Activated CD8-positive, alpha-beta T cell treated with anti-CD3 and anti-CD28 coated beads for 36 hours (primary cell): Measurements from ENCODE around the gene ICAM2. TPM values are rescaled to one million over a fixed set of nuclear protein-coding genes. Genes with fewer than 3 reads are reported as not detected.

ENCODE experiments used
- ATAC-seq: fragments of 200-7000 bp; cut with Tn5 transposase; one replicate; pipeline ENCODE4 v1.10.0; 2021; ENCODE audit warnings: mild to moderate bottlenecking, moderate library complexity
- CTCF ChIA-PET: fragments of 350-600 bp; sonication (Branson Sonifier 250); formaldehyde crosslinking; loops from one replicate; lab custom pipeline; 2021; ENCODE audit warnings: antibody characterized with exemption; lab: Charles Lee
- POLR2A ChIA-PET: fragments of 350-600 bp; sonication (Branson Sonifier 250); formaldehyde crosslinking; loops from one replicate; lab custom pipeline; 2021; ENCODE audit warnings: antibody characterized with exemption; lab: Charles Lee
- DNase-seq: peaks from one replicate; pipeline ENCODE4 v3.0.0-alpha.2; 2020
- H3K27ac Mint-ChIP-seq: one replicate; pipeline ENCODE4 v1.8.0; 2021; ENCODE audit warnings: mild to moderate bottlenecking, mixed read lengths
- H3K27me3 Mint-ChIP-seq: one replicate; pipeline ENCODE4 v1.8.0; 2021; ENCODE audit warnings: mixed read lengths
- H3K36me3 Mint-ChIP-seq: one replicate; pipeline ENCODE4 v1.8.0; 2021; ENCODE audit warnings: low read depth, mixed read lengths
- H3K4me1 Mint-ChIP-seq: one replicate; pipeline ENCODE4 v1.8.0; 2021; ENCODE audit warnings: low read depth, mixed read lengths
- H3K4me3 Mint-ChIP-seq: one replicate; pipeline ENCODE4 v1.8.0; 2021; ENCODE audit warnings: mild to moderate bottlenecking, moderate library complexity, mixed read lengths
- H3K9me3 Mint-ChIP-seq: one replicate; pipeline ENCODE4 v1.8.0; 2021; ENCODE audit warnings: mixed read lengths
- intact Hi-C: fragments of 100-400 bp; cut with micrococcal nuclease; formaldehyde crosslinking; loops from one replicate; pipeline ENCODE4 v1.10.0; 2022
- total RNA-seq, 2 experiments: library from RNA; stranded (reverse); gene quantifications; one replicate each; pipeline ENCODE4 v1.2.3, GENCODE V29; 2021
- TF ChIP-seq, protein P1 (sequence below): fragments of 200-600 bp; IDR thresholded peaks from one replicate; pipeline ENCODE4 v1.8.0; 2022; ENCODE audit warnings: antibody characterized with exemption, mild to moderate bottlenecking

The ICAM2 gene
- total RNA-seq, 2 experiments from 2014 or later = 53.3 to 53.7 TPM

DNA sequence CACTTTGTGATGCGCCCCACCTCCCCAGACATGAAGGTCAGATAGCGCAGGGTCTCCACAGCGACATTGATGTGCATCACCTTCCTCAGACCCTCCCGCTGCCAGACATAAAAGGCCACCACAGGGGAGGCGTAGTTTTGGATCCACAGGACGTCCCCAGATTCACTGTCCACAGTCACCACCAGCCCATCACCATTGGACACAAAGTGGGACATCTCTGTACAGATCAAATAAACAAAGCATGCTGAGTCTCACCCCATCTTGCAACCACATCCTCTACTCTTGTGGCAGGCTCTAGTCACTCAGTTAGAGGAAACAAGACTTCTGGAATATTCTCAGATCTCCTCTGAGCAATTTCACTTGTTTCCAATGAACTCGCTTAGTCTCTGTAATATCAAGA, 46.3 kb upstream of the ICAM2 start:
- Mint-ChIP-seq H3K9me3 (peaks cover 19% of the 10 kb centered on the region), H3K27me3 (no peaks in the 10 kb centered on the region), H3K4me1 (peaks cover 55% of the 10 kb centered on the region), H3K36me3 (peaks cover 68% of the 10 kb centered on the region), H3K27ac (peak overlapping the region; percentile 85), H3K4me3 (peak overlapping the region; percentile 62)
- ATAC-seq (peak; percentile 83), DNase-seq (peak; percentile 72)
- intact Hi-C loops = no loop called here
- POLR2A ChIA-PET = interaction anchor here (0.8 to 3.2 kb wide), 6 partner anchors 14 to 79 kb away, joined by 3 to 12 read pairs (median 6); partner anchors contain the start of gene ERN1
- CTCF ChIA-PET = interaction anchor here (1.0 to 12.8 kb wide), 5 partner anchors 10 to 66 kb away, joined by 3 to 228 read pairs (median 3); partner anchors contain the start of gene ERN1
- TF ChIP-seq, protein P1, sequence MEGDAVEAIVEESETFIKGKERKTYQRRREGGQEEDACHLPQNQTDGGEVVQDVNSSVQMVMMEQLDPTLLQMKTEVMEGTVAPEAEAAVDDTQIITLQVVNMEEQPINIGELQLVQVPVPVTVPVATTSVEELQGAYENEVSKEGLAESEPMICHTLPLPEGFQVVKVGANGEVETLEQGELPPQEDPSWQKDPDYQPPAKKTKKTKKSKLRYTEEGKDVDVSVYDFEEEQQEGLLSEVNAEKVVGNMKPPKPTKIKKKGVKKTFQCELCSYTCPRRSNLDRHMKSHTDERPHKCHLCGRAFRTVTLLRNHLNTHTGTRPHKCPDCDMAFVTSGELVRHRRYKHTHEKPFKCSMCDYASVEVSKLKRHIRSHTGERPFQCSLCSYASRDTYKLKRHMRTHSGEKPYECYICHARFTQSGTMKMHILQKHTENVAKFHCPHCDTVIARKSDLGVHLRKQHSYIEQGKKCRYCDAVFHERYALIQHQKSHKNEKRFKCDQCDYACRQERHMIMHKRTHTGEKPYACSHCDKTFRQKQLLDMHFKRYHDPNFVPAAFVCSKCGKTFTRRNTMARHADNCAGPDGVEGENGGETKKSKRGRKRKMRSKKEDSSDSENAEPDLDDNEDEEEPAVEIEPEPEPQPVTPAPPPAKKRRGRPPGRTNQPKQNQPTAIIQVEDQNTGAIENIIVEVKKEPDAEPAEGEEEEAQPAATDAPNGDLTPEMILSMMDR = no peak

DNA sequence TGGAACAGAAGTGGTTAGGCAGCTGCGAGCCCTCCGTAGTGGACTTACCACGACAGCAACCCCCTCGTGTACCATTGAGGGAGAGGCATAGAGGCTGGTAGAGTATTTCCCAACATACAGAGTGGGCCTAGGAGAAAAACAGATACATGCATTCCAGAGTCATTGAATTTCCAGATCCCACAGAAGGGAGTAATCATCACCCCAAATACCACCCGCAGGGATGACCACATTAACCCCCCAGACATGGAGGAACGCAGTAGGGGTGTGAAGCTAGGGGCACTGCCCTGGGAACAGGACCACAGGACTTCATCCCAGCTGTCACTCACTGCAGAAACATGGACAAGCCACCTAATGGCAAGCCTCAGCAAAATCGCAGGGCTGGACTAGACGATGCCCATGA, 44.7 kb upstream of the ICAM2 start:
- ChIA-PET POLR2A (interaction anchor here (1.9 to 3.2 kb wide), 2 partner anchors 65 kb away, joined by 10 to 12 read pairs; partner anchors contain the start of gene ERN1), CTCF (interaction anchor here (1.2 to 12.8 kb wide), 4 partner anchors 10 to 68 kb away, joined by 3 to 228 read pairs (median 10); partner anchors contain the start of gene ERN1)
- ATAC-seq (no peak), DNase-seq (no peak)
- intact Hi-C loops = no loop called here
- Mint-ChIP-seq H3K4me1 (peaks cover 70% of the 10 kb centered on the region), H3K36me3 (peaks cover 64% of the 10 kb centered on the region), H3K9me3 (peaks cover 18% of the 10 kb centered on the region), H3K27ac (peak overlapping the region; percentile 64), H3K4me3 (peak overlapping the region; percentile 44), H3K27me3 (no peaks in the 10 kb centered on the region)
- TF ChIP-seq, protein P1 = no peak

DNA sequence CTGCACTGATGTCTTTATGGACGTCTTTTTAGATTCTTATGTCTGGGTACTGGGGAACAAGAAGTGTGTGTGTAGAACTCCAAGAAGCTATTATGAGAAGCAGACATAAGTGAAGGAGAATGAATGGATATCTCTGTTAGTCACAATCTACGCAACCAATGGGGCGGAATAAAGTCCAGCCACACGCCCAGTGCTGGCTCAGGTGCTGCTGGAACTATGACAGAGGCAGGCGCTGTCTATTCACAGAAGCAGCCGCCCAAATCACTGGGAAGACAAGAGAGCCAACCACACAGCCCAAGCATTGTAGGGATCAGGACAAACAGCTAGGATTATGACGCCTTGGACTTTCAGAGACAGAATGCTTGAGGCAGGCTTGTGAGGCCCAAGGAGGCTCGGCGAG, 43.9 kb upstream of the ICAM2 start:
- Mint-ChIP-seq H3K9me3 (peaks cover 9% of the 10 kb centered on the region), H3K4me3 (peak overlapping the region; percentile 54), H3K27ac (peak overlapping the region; percentile 78), H3K36me3 (peaks cover 60% of the 10 kb centered on the region), H3K4me1 (peaks cover 72% of the 10 kb centered on the region), H3K27me3 (no peaks in the 10 kb centered on the region)
- DNase-seq (no peak), ATAC-seq (no peak)
- TF ChIP-seq, protein P1 = no peak
- POLR2A ChIA-PET = interaction anchor here (1.3 to 5.1 kb wide), 3 partner anchors 10 to 82 kb away, joined by 3 to 27 read pairs (median 10); partner anchors contain the start of gene ERN1
- intact Hi-C loops = loop anchor here (5.0 kb wide), 1 partner anchor 68 kb away; the partner anchor contains the start of gene ERN1
- CTCF ChIA-PET = interaction anchor here (0.6 to 12.8 kb wide), 29 partner anchors 10 to 227 kb away, joined by 3 to 228 read pairs (median 5); partner anchors contain the start of gene ERN1

DNA sequence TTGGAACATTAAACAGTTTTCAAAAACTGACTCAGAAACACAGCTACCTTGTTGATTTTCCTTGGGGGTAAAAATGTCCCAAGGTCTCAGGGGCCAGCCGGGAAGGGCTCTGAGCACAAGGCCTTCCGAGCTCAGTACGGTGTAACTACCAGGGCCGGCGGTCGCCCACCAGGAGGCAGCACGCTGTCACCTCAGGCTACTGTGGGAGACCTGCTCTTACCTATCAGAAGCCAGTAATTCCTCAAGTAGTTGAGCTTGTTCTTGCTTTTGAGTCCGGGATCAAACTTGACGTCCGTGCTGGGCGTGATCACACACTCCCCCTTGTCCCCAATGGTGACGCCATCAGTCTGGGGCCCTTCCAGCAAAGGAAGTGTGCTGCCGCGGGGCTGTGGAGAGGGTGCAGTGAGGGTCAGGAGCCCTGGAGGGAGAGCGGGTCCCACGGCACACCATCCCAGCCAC, 43.4 kb upstream of the ICAM2 start:
- ChIA-PET CTCF (interaction anchor here (0.6 to 12.8 kb wide), 30 partner anchors 9 to 228 kb away, joined by 3 to 228 read pairs (median 5); partner anchors contain the start of gene ERN1), POLR2A (interaction anchor here (0.6 to 5.1 kb wide), 6 partner anchors 11 to 82 kb away, joined by 3 to 27 read pairs (median 3); partner anchors contain the start of gene ERN1)
- Mint-ChIP-seq H3K27me3 (no peaks in the 10 kb centered on the region), H3K4me3 (peak overlapping the region; percentile 54), H3K4me1 (peaks cover 73% of the 10 kb centered on the region), H3K9me3 (peaks cover 4% of the 10 kb centered on the region), H3K27ac (peak overlapping the region; percentile 78), H3K36me3 (peaks cover 54% of the 10 kb centered on the region)
- DNase-seq = peak; percentile 78
- intact Hi-C loops = loop anchor here (5.0 kb wide), 1 partner anchor 69 kb away; the partner anchor contains the start of gene ERN1
- peak; percentile 45 for ATAC-seq
- TF ChIP-seq, protein P1 = peak; percentile 71
